NK-92 (cell line): ENCODE measurements around the gene MKLN1.
"Not testable (repeated sequence)": the region's sequence is repeated elsewhere in the genome, so short reads cannot be mapped to it uniquely, and the experiment has no call there.

Experiments
- DNase-seq: peaks from one replicate; lab custom pipeline; 2025; ENCODE audit not compliant: unreplicated experiment; lab: John Stamatoyannopoulos, UW

Gene MKLN1

DNA sequence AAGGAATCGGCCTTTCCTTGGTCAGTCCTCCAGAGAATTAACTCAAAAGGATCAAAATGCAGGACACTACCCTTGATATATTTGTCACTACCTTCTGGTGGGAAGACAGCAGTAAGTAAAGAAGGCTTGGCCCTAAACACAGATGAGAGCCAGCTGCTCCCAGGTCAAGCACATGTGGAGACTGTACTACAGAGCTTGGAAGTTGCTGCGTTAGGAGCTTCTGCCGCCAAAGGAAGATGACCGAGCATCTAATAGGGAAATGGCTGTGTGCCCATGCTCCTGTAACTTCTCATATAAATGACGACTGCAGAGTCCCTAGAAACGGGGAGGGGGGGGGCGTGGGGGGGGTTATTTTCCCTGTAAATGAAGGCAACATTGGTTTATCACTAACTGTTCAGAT lies 169.8 kb downstream of the MKLN1 start:
- DNase-seq, result no peak

- DNase-seq, result no peak
These were observed 170.7 kb downstream of the MKLN1 start for GRCh38 chr7:131498237-131498885.

DNA sequence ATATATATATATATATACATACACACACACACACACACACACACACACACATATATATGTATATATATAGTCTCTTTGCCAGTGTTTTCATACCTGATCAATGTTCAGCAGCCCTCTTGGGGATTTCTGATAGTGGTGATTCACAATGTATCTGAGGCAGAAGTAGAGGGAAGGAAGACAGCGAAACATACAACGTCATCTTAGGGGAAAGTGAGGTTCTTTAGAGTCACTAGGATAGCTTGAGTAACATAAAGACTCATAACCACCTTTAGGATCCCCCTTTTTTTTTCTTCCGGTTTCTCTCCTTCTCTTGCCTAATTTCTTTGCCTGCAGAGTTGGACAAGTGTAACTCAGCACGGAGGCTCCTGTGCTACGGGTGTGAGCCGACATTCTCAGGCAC lies 172.1 kb downstream of the MKLN1 start:
- no peak for DNase-seq

- DNase-seq, result no peak
These were observed 172.7 kb downstream of the MKLN1 start for GRCh38 chr7:131500357-131500756.

- no peak for DNase-seq
These were observed 173.7 kb downstream of the MKLN1 start for GRCh38 chr7:131501422-131501821.

GRCh38 chr7:131501930-131502685 lies 174.4 kb downstream of the MKLN1 start:
- DNase-seq, result no peak

DNA sequence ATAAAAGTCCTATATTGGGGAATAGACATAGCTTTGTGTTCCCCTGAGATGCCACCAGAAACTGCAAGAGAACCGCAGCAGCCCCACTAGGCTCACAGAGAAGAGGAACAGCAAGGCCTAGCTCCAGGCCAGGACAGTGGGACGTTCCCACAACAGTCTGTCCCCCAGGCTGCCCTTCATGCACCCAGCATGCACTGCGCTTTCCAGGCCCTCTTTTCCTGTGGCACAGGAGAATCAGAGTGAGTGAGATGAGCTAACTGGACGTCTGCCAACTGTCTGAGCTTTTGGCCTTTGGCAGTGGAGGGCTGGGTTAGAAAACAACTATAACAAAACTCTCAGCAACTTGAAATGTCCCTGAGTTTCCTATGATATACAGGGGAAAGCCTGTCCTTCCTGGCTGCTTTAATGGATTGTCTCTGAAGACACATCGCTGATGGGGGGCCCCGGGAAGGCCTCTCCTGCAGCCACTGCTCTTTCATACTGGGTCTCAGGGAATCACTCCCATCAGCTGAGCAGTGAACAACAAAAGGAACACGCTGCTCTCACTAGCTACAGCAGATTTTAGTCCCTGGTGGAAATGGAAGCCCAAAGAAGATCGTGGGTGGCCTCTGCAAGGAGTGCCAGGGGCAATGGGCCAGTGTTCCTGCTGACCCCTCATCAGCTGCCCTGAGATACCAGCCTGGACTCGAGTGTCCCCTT lies 175.3 kb downstream of the MKLN1 start:
- DNase-seq, result no peak

DNA sequence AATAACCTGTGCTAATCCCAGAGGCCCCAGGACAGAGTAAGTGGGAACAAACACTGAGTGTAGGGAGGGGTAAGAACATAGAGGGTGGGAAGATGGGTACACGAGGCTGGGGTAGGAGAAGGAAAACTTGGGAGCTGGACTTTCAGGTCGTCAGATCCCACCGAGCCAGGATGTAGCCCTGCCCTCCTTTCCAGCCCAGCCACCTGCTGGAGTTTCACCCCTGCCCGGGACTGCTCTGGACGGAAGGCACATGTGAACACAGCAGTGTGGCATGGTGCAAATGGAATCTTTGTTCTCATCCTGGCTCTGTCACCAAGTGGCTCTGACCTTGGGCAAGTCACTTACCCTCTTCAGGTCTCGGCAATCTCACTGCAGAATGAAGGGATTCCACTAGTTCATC lies 176.0 kb downstream of the MKLN1 start:
- no peak for DNase-seq

- DNase-seq, result no peak
These were observed 176.7 kb downstream of the MKLN1 start for GRCh38 chr7:131504157-131504899.

GRCh38 chr7:131505037-131505620 lies 177.5 kb downstream of the MKLN1 start:
- not testable (repeated sequence) for DNase-seq

- DNase-seq, result no peak
These were observed 178.2 kb downstream of the MKLN1 start for GRCh38 chr7:131505636-131506557.

DNA sequence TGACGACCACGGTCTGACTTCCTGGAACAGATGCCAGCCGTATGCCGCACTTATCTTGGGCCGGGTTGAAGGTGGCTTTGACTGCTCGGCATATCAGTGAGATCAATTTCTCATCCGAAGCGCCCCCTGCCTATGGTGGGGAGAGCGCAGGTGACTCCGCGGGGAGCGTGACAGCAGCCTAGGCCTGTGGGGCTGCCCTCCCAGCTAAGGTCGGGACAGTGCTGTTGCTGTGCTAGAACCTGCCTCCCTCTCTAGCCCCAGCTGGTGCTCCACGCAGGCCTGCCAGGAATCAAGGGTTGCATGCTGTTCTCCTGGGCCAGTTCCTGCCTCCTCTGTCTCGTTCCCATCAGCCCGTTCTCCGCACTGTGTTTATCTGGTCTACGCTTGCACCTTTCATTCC lies 178.9 kb downstream of the MKLN1 start:
- DNase-seq, result no peak

DNA sequence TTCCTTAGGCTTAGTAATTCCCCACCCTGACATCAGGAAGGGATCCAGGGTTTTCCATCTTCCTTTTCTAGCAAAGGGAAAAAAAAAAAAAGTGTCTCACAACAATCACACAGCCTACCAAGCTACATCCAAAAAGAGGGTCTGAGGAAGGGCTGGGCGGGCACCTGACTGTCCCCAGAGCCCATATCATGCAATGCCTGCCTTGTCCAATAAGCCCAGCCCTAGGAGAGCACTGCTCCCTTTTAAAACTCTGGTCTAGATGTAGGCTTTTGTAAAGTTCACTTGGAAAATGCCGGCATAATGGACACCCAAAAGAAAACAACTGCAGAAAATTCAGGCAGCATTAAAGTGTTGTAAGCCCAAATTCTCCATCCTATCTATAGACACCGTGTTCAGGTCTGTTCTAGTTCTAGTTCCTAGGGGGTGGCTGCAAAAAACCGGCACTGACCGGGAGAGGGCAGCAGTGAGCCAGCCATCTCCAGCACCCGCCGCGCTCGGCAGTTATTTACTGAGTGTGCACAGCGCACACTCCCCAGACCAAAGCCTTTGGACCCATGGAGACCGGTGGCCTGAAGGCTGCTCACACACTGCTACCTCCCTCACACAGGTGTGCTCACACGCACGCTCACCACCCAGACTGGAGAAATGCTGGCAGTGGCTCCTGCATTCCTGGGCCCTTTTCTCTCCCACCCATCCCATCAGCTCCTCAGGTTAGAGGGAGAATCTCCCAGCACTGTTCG lies 180.1 kb downstream of the MKLN1 start:
- no peak for DNase-seq

GRCh38 chr7:131508754-131509486 lies 181.2 kb downstream of the MKLN1 start:
- DNase-seq, result no peak

DNA sequence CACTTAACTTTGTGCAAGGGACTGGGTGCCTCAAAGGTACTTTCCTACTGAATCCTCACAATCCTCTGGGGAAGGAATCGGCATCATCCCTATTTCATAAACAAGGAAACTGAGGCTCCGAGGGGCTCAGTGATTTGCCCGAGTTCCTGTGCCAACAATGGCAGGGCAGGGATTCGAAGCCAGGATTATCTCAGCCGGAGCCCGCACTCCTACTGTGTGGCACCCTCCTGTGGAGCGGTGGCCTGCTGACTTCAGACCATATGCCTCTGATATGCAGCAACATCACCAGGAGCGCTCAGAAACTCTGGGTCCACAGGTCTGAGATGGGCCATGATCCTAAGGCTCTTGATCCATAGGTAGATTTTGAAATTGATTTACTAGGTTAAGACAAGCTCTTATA lies 182.1 kb downstream of the MKLN1 start:
- DNase-seq, result no peak

DNA sequence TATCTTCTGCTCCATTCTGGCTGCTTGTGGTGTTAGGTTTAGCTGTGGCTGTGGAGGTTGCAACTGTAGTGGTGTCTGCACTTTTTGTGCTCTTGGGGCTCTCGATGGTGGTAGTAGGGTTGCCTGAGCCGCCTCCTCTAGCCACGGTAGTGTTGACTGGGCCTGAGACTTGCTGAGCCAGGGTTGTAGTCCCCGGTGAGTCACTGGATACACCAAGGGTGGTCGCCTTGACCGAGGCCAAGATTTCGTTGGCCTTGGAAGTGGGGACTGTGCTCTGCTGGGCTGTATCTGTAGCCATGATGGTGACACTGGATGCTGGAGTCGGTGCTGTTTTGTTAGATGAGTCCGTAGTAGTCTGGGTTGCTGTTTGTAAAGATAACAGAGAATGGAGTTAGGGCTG lies 183.4 kb downstream of the MKLN1 start:
- DNase-seq, result no peak

- DNase-seq, result no peak
These were observed 184.3 kb downstream of the MKLN1 start for GRCh38 chr7:131511774-131512535.
